Activated naive CD8-positive, alpha-beta T cell treated with anti-CD3 and anti-CD28 coated beads, Interleukin-2, amount 10 ng/mL, durations not matched to agents 7 days and 5 days (primary cell): ENCODE data around the gene NAT9. TPM values are rescaled to one million over a fixed set of nuclear protein-coding genes. Genes with fewer than 3 reads are reported as not detected.

ENCODE experiments used
- ATAC-seq: fragments of 150-1000 bp; cut with Tn5 transposase; one replicate; pipeline ENCODE4 v1.10.0; 2021; ENCODE audit warnings: low read depth, moderate library complexity
- POLR2A ChIA-PET: fragments of 350-600 bp; sonication (Branson Sonifier 250); formaldehyde crosslinking; loops from one replicate; lab custom pipeline; 2021; ENCODE audit warnings: antibody characterized with exemption; lab: Charles Lee
- DNase-seq: peaks from one replicate; pipeline ENCODE4 v3.0.0; 2021
- H3K27ac Mint-ChIP-seq: one replicate; pipeline ENCODE4 v1.8.0; 2022; ENCODE audit warnings: mild to moderate bottlenecking, mixed read lengths
- H3K27me3 Mint-ChIP-seq: one replicate; pipeline ENCODE4 v1.8.0; 2022; ENCODE audit warnings: mild to moderate bottlenecking, moderate library complexity, mixed read lengths
- H3K36me3 Mint-ChIP-seq: one replicate; pipeline ENCODE4 v1.8.0; 2021; ENCODE audit warnings: mild to moderate bottlenecking, mixed read lengths
- H3K4me1 Mint-ChIP-seq: one replicate; pipeline ENCODE4 v1.8.0; 2021; ENCODE audit warnings: mixed read lengths
- H3K4me3 Mint-ChIP-seq: one replicate; pipeline ENCODE4 v1.8.0; 2022; ENCODE audit warnings: mild to moderate bottlenecking, moderate library complexity, mixed read lengths
- H3K9me3 Mint-ChIP-seq: one replicate; pipeline ENCODE4 v1.8.0; 2021; ENCODE audit warnings: mixed read lengths
- total RNA-seq, 2 experiments: library from RNA; stranded (reverse); gene quantifications; one replicate each; pipeline ENCODE4 v1.2.3, GENCODE V29; 2021

The NAT9 gene
- total RNA-seq, 2 experiments from 2014 or later: 37.6 to 42.1 TPM

GRCh38 chr17:74812109-74813009 lies 36.2 kb upstream of the NAT9 start:
- Mint-ChIP-seq H3K27ac (no peak overlapping the region), H3K9me3 (no peaks in the 10 kb centered on the region), H3K36me3 (peaks cover 1% of the 10 kb centered on the region), H3K4me3 (no peak overlapping the region), H3K4me1 (peaks cover 2% of the 10 kb centered on the region), H3K27me3 (no peaks in the 10 kb centered on the region)
- POLR2A ChIA-PET: no interaction called here
- ATAC-seq (no peak), DNase-seq (no peak)

DNA sequence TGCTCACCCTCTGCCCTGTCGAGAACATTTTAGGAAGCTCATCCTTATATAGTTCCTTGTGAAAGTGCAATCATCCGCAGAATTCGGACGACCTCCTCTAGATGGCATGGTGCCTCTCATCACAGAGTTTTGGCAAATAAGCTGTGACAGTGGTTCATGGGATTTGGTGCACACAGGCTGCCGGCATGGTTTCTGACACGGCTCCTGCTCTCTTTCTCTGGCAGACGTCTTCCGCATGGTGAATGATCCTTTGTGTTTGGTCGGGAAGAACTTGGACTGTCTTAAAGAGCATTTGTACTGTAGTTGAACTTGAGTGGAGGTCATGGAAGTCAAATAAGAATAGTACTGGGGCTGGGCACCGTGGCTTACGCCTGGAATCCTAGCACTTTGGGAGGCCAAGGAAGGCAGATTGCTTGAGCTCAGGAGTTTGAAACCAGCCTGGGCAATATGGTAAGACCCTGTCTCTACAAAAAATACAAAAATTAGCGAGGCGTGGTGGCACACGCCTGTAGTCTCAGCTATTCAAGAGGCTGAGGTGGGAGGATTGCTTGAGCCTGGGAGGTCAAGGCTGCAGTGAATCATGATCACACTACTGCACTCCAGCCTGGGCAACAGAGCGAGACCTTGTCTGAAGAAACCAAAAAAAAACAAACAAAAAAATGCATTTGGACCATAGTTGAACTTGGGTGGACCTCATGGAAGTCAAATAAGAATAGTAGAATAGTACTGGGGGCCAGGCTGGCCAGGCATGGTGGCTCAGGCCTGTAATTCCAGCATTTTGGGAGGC lies 34.7 kb upstream of the NAT9 start:
- H3K4me1 Mint-ChIP-seq: no peaks in the 10 kb centered on the region
- POLR2A ChIA-PET: no interaction called here
- ATAC-seq: no peak
- H3K9me3 Mint-ChIP-seq: no peaks in the 10 kb centered on the region
- no peak overlapping the region for H3K27ac Mint-ChIP-seq
- H3K36me3 Mint-ChIP-seq: peaks cover 1% of the 10 kb centered on the region
- H3K4me3 Mint-ChIP-seq: no peak overlapping the region
- H3K27me3 Mint-ChIP-seq: no peaks in the 10 kb centered on the region
- no peak for DNase-seq

DNA sequence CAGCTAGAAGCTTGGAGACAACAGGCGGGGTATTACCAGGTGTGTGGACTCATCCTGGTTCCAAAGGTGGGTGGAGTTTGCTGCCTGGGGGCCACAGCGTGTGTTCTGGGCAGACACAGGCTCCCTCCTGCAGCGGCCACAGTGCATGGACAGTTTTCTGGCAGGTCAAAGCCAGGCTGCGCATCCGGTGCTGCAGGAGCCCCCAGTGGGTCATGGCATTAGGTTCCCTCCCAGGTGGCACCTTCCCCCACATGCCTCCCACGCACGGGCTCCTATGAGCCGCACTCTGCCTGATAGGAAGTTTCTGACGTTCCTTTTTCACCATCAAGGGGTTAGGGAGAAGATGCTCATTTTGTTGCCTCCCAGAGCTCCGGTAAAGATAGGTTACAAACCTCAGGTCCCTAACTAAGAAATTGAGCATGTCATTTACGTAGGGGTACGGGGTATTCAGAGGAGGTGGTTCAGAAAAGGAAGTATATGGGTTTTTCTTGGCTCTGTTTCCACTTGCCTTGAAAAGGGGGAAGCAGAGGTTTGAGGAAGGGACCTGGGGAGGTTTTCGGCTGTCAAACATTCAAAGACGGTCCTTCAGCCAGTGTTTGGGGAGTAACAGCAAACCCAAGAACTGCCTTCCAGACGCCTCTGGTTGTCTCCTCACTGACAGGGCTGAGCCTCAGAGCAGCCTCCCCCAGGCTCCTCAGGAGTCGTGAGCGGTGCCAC lies 32.7 kb upstream of the NAT9 start:
- DNase-seq (no peak), ATAC-seq (no peak)
- Mint-ChIP-seq H3K27me3 (no peaks in the 10 kb centered on the region), H3K4me3 (no peak overlapping the region), H3K4me1 (no peaks in the 10 kb centered on the region), H3K36me3 (peaks cover 1% of the 10 kb centered on the region), H3K9me3 (no peaks in the 10 kb centered on the region), H3K27ac (no peak overlapping the region)
- POLR2A ChIA-PET: no interaction called here

DNA sequence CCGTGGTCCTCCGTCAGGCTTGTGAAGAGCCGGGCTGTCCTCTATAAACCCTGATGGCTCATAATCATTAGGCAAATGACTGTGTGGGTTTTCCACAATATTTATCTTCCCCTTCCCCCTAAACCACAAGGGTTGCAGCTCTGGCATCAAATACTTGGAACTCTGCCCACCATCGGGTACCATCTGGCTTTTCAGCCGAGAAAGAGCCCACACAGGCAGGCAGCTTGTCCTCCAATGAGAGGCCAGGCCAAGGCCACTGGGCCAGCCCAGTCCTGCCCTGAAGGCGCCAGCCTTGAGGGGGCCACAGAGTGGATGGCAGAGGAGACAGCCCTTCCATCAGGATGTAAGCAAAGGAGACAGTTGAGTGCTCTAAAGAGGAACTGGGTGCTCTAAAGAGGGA lies 31.8 kb upstream of the NAT9 start:
- peaks cover 1% of the 10 kb centered on the region for H3K36me3 Mint-ChIP-seq
- POLR2A ChIA-PET: no interaction called here
- H3K9me3 Mint-ChIP-seq: no peaks in the 10 kb centered on the region
- ATAC-seq: no peak
- no peaks in the 10 kb centered on the region for H3K27me3 Mint-ChIP-seq
- no peaks in the 10 kb centered on the region for H3K4me1 Mint-ChIP-seq
- H3K4me3 Mint-ChIP-seq: no peak overlapping the region
- H3K27ac Mint-ChIP-seq: no peak overlapping the region
- no peak for DNase-seq

- ATAC-seq: no peak
These were observed 31.3 kb upstream of the NAT9 start for GRCh38 chr17:74807441-74807840.

DNA sequence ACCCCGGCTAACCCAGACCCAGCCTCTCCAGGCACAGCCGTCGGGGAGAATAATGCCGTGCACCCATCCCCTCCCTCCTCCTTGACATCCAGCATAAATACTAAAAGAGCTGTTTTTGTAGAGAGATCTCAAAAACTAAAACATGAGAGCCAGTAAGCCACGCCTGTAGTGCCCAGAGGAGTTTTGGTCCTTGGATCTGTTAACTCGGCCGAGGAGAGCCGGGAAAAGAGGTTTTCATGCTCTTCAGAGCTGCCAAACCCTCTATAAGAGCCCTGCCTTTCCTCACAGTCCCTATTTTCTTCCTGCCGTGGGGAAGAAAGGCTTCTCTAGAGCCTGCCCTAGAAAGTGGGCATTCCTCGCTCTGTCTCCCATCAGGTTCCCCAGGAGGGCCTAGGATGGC lies 30.2 kb upstream of the NAT9 start:
- POLR2A ChIA-PET: no interaction called here
- ATAC-seq: no peak
- H3K36me3 Mint-ChIP-seq: peaks cover 3% of the 10 kb centered on the region

More at GRCh38 chr17:74807441-74807840, 31.3 kb upstream of the NAT9 start:
- H3K4me1 Mint-ChIP-seq: no peaks in the 10 kb centered on the region
- peaks cover 1% of the 10 kb centered on the region for H3K36me3 Mint-ChIP-seq
- no peak overlapping the region for H3K27ac Mint-ChIP-seq
- POLR2A ChIA-PET: no interaction called here
- H3K9me3 Mint-ChIP-seq: no peaks in the 10 kb centered on the region
- DNase-seq: no peak
- no peak overlapping the region for H3K4me3 Mint-ChIP-seq
- no peaks in the 10 kb centered on the region for H3K27me3 Mint-ChIP-seq

DNA sequence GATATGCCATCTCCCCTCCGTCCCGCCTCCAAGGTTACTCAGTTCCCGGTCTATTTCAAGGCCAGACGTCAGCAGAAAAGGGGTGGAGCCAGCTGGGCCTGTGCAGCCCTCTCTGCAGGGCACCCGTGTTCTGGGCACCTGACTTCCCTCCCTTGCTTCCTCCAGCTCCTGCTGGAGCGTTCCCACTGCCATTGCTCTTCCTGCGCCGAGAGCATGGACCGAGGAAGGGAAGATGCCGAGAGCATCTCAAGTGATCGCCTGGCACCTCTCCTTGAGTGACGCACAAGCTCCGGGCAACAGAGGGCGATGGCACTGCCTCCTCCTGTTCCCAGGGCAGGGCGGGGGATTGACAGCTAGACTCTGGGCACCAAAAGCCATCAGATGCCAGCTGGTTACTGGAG lies 29.4 kb upstream of the NAT9 start:
- Mint-ChIP-seq H3K27me3 (no peaks in the 10 kb centered on the region), H3K9me3 (no peaks in the 10 kb centered on the region), H3K4me1 (no peaks in the 10 kb centered on the region), H3K4me3 (no peak overlapping the region), H3K27ac (no peak overlapping the region), H3K36me3 (peaks cover 3% of the 10 kb centered on the region)
- ATAC-seq (no peak), DNase-seq (no peak)
- POLR2A ChIA-PET: no interaction called here

More for the DNA sequence above, 30.2 kb upstream of the NAT9 start:
- no peak overlapping the region for H3K4me3 Mint-ChIP-seq
- no peaks in the 10 kb centered on the region for H3K9me3 Mint-ChIP-seq
- H3K27me3 Mint-ChIP-seq: no peaks in the 10 kb centered on the region
- no peak for DNase-seq
- no peaks in the 10 kb centered on the region for H3K4me1 Mint-ChIP-seq
- H3K27ac Mint-ChIP-seq: no peak overlapping the region

- H3K27ac Mint-ChIP-seq: no peak overlapping the region
- POLR2A ChIA-PET: no interaction called here
- H3K4me1 Mint-ChIP-seq: no peaks in the 10 kb centered on the region
- H3K27me3 Mint-ChIP-seq: no peaks in the 10 kb centered on the region
- H3K4me3 Mint-ChIP-seq: no peak overlapping the region
- DNase-seq: no peak
- no peak for ATAC-seq
- H3K36me3 Mint-ChIP-seq: peaks cover 3% of the 10 kb centered on the region
- H3K9me3 Mint-ChIP-seq: no peaks in the 10 kb centered on the region
These were observed 28.5 kb upstream of the NAT9 start for GRCh38 chr17:74804683-74805082.

DNA sequence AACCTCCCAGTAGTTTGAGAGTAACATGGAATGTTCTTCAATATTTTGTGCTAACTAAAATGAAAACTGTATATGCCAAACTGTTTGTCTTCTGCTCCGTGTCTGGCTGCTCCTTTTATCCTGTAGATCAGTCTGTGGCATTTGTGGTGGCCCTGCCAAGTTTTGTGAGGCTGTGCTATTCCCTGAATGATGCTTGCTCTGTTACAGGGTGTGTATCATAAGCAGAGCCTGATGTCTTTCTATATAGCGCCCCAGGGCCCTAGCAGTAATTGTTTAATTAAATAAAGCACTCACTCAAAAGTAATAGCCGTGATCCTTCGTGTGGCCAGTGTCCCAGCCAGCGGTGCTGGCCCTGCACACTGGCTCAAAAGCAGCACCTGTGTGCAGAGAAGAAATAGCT lies 27.8 kb upstream of the NAT9 start:
- peaks cover 4% of the 10 kb centered on the region for H3K36me3 Mint-ChIP-seq
- POLR2A ChIA-PET: no interaction called here

GRCh38 chr17:74803388-74803930 lies 27.3 kb upstream of the NAT9 start:
- POLR2A ChIA-PET: no interaction called here
- Mint-ChIP-seq H3K4me1 (no peaks in the 10 kb centered on the region), H3K27ac (no peak overlapping the region), H3K36me3 (peaks cover 4% of the 10 kb centered on the region), H3K9me3 (no peaks in the 10 kb centered on the region), H3K4me3 (no peak overlapping the region), H3K27me3 (no peaks in the 10 kb centered on the region)
- ATAC-seq: no peak
- DNase-seq: no peak

More for the DNA sequence above, 27.8 kb upstream of the NAT9 start:
- H3K27me3 Mint-ChIP-seq: no peaks in the 10 kb centered on the region
- no peak for ATAC-seq
- H3K4me1 Mint-ChIP-seq: no peaks in the 10 kb centered on the region
- H3K9me3 Mint-ChIP-seq: no peaks in the 10 kb centered on the region
- no peak overlapping the region for H3K4me3 Mint-ChIP-seq
- DNase-seq: no peak
- H3K27ac Mint-ChIP-seq: no peak overlapping the region

- H3K4me1 Mint-ChIP-seq: peaks cover 8% of the 10 kb centered on the region
- DNase-seq (no peak), ATAC-seq (no peak)
- H3K27ac Mint-ChIP-seq: no peak overlapping the region
- H3K36me3 Mint-ChIP-seq: peaks cover 4% of the 10 kb centered on the region
- POLR2A ChIA-PET: no interaction called here
- no peak overlapping the region for H3K4me3 Mint-ChIP-seq
- H3K27me3 Mint-ChIP-seq: no peaks in the 10 kb centered on the region
- no peaks in the 10 kb centered on the region for H3K9me3 Mint-ChIP-seq
These were observed 25.8 kb upstream of the NAT9 start for GRCh38 chr17:74801896-74802295.

GRCh38 chr17:74800531-74800930 lies 24.4 kb upstream of the NAT9 start:
- POLR2A ChIA-PET: no interaction called here
- Mint-ChIP-seq H3K27ac (no peak overlapping the region), H3K4me1 (peaks cover 10% of the 10 kb centered on the region), H3K4me3 (no peak overlapping the region), H3K36me3 (peaks cover 6% of the 10 kb centered on the region), H3K27me3 (no peaks in the 10 kb centered on the region), H3K9me3 (no peaks in the 10 kb centered on the region)
- DNase-seq (no peak), ATAC-seq (no peak)

GRCh38 chr17:74799097-74799496 lies 23.0 kb upstream of the NAT9 start:
- Mint-ChIP-seq H3K4me3 (no peak overlapping the region), H3K27ac (no peak overlapping the region), H3K27me3 (no peaks in the 10 kb centered on the region), H3K9me3 (no peaks in the 10 kb centered on the region), H3K4me1 (peaks cover 10% of the 10 kb centered on the region), H3K36me3 (peaks cover 6% of the 10 kb centered on the region)
- no peak for DNase-seq
- ATAC-seq: no peak
- POLR2A ChIA-PET: no interaction called here
